ENCODE data around the gene ACP3. TPM values are rescaled to one million over a fixed set of nuclear protein-coding genes. Genes with fewer than 3 reads are reported as not detected.
A peak's percentile ranks its signal among the peaks of the same experiment; 100 is the strongest.
"Not testable (repeated sequence)": the region's sequence is repeated elsewhere in the genome, so short reads cannot be mapped to it uniquely, and the experiment has no call there.

ACP3 gene
- total RNA-seq, 1 donor from 2014 or later: not detected

DNA sequence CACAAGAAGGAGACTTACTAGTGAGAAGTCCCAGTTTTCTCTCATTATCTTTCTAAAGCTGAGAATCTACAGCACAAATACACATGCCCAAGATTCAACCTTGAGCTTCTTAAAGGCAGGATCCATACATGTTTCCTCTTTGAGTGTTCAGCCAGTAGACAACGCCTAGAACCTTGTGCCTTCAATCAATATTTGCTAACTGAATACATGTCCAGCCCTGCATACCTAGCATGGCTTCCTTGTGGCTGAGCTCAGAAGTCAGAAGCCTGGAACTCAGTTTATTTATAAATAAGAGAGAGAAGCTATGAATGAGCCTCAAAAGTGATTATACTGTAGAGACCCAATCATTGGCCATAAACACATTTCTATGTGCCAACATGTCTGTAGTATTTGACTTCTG is 43.5 kb downstream of the ACP3 start:
- DNase-seq (ENCODE audit: low read depth in 2 of 2): no peak

GRCh38 chr3:132362329-132362728 is 45.1 kb downstream of the ACP3 start:
- no peak for DNase-seq (ENCODE audit: low read depth in 2 of 2)

DNA sequence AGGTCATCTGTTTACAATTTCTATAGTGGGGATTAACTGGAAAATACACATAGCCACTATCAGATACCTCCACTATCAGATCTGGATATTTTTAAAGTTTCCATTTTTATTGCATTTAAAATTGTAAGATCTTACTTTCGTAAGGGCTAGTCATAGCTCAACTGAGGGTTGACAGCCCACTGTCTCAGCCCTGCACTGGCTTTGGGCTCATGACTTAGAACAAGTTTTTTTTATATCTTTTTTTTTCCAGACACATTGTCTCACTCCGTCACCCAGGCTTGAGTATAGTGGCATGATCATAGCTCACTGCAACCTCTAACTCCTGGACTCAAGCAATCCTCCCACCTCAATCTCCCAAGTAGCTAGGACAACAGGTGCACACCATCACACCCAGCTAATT is 51.3 kb downstream of the ACP3 start:
- no peak for DNase-seq (ENCODE audit: low read depth in 2 of 2)

DNA sequence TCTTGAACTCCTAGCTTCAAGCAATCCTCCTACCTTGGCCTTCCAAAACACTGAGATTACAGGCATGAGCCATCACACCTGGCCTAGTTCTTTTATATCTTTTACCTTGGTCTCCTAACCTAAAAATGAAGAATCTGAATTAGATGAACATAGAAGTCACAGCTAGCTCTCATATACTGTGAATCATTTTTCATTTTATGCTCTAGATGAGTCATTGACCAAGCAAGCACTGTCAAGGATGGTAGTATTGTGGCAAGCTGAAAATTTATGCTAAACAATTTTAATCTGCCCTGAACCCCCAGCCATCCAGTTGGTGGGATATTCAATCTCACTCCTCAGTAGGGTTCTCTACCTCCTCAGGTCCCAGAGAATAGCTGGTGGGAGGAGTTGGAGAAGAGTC is 51.8 kb downstream of the ACP3 start:
- DNase-seq (ENCODE audit: low read depth in 2 of 2): no peak

GRCh38 chr3:132376945-132377354 is 59.7 kb downstream of the ACP3 start:
- DNase-seq (ENCODE audit: low read depth in 2 of 2): not testable (repeated sequence)

DNA sequence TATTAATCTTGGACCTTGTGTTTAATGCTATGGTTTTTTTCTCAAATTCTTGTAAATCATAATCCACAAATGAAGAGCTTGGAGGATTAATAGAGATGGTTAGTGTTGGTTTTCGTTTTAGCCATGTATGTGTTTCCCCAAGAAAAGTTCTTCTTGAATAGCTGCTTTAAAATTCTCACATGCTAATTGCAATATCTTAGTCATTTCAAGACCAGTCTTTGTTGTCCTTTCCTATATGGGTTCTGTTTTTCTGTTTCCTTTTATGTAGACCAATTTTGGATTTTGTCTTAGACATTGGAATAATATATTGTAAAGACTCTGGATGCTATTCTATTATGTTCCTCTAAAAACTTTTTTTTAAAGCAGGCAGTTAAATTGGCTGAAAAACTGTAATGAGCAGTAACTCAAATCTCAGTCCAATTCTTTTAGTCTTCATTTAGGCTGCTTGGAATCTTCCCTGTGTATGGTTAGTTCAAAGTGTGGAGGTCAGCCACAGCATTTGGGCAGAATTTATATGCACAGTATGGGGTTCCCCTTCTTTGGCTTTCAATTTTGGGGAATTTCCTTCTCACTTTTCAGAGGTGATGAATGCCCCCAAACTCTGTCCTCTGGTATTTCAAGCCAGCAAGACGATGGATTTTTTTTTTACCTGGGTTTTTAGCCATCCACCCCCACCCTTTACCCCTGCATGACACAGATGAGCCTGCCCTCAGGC is 61.0 kb downstream of the ACP3 start:
- DNase-seq (ENCODE audit: low read depth in 2 of 2): no peak

DNA sequence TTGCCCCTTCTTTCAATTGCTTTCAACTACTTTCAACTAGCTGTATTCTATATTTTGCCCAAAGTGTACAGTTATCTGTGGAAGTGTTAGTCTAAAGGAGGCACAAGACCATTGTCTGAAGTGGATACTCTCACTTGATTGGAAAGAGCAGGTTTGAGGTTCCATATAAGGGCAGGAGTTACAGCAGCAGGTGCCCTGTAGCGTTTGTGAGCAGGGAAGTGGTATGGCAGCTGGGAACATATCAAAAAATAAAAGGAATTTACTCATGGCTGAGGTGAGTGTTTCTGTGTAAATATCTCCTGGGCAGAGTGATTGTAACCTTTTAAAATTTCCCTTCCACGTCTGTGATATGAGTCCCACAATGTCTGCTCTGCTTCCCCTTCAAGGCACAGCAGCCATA is 61.6 kb downstream of the ACP3 start:
- DNase-seq (ENCODE audit: low read depth in 2 of 2): no peak

- no peak for DNase-seq (ENCODE audit: low read depth in 2 of 2)
Measured at GRCh38 chr3:132380920-132381319, 63.7 kb downstream of the ACP3 start.

GRCh38 chr3:132381348-132381944 is 64.2 kb downstream of the ACP3 start:
- DNase-seq (ENCODE audit: low read depth in 2 of 2): no peak

DNA sequence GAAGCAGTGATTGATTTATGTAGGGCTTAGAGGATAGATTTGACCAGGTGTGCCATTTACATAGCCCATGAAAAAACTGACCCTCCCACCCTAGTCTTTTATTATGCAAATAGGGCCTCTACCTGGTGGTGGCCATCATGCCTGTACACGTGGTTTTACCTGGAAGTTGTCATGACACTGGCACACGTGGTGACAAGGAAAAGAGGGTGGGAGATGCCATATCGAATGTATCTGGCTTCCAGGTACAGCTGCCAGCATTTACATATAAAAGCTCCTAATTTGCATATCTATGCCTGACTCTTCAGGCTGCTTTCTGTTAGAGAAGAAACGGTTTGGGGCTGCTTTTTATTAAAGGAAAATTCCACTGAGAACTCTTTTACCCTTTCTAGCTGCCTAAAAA is 65.1 kb downstream of the ACP3 start:
- no peak for DNase-seq (ENCODE audit: low read depth in 2 of 2)

GRCh38 chr3:132382688-132383194 is 65.5 kb downstream of the ACP3 start:
- no peak for DNase-seq (ENCODE audit: low read depth in 2 of 2)

DNA sequence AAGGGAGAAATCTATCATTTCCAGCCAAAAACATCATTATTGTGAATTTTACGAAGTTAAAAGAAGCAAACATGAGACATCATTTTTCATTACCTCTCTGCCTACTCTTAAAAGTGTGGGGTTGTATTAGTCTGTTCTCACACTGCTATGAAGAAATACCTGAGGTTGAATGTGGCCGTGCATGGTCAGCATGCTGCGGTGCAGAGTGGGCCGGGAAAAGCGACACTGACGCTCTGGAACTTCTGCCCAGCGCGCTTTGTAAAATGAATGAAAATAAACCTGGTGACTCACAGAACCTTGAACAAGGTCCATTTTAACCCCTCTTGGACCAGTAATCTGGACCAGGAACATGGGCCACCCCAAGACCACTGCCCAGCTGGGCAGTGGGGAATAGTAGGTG is 69.1 kb downstream of the ACP3 start:
- DNase-seq (ENCODE audit: low read depth in 2 of 2): no peak

GRCh38 chr3:132392675-132393074 is 75.5 kb downstream of the ACP3 start:
- DNase-seq (ENCODE audit: low read depth in 2 of 2): not testable (repeated sequence)

GRCh38 chr3:132394320-132394719 is 77.1 kb downstream of the ACP3 start:
- peak in 1 of 2 donors; percentile 64 for DNase-seq (ENCODE audit: low read depth in 2 of 2)

GRCh38 chr3:132395126-132395525 is 77.9 kb downstream of the ACP3 start:
- DNase-seq (ENCODE audit: low read depth in 2 of 2): no peak

GRCh38 chr3:132396255-132396654 is 79.0 kb downstream of the ACP3 start:
- DNase-seq (ENCODE audit: low read depth in 2 of 2): no peak

DNA sequence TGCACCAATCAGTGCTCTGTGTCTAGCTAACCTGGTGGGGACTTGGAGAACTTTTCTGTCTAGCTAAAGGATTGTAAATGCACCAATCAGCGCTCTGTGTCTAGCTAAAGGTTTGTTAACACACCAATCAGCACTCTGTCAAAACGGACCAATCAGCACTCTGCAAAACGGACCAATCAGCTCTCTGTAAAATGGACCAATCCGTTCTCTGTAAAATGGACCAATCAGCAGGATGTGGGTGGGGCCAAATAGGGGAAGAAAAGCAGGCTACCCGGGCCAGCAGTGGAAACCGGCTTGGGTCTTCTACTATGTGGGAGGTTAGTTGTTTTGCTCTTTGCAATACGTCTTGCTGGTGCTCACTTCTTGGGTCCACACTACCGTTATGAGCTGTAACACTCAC is 79.6 kb downstream of the ACP3 start:
- DNase-seq (ENCODE audit: low read depth in 2 of 2): not testable (repeated sequence)

DNA sequence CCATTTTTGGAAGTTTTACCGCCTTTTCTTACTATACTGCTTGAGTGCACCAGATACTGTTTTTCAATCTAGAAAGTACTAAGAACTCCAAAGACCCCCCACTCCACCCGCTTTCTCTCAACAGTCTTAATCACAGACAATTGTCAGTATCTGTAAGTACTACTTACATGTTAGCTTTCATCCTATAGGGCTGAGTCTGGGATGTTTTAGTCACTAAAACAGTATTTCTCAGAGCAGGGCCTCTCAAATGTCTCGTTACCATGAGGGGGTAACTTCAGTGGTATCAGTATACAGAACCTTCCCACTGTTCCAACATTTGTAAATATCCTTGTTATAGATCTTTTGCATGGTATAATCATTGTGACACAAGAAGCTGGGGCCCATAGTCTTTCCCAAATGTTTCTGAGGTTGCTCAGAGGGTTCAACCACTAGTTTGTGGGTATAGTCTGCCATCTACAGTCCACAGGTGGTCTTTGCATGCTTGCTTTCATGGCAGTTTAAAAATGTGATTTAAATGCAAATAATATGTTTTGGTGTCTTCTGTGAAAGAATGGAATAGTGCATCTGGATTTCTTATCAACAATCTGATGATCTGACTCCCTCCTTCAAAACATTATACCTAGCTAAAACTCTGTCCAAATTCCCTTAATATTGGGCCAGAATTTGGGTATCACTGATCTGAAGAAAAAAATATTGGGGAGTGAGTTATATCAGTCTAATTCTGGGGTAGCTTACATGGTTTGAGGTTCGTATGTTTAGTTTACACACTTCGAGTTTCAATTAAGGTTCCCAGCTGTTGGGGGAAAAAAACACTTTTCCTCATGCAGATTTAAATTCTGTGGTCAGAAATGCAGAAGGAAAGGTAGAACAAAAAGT is 82.1 kb downstream of the ACP3 start:
- DNase-seq (ENCODE audit: low read depth in 2 of 2): peak; percentile 60 to 71

- no peak for DNase-seq (ENCODE audit: low read depth in 2 of 2)
Measured at GRCh38 chr3:132401255-132401654, 84.0 kb downstream of the ACP3 start.

GRCh38 chr3:132404276-132404675 is 87.1 kb downstream of the ACP3 start:
- peak in 1 of 2 donors; percentile 73 for DNase-seq (ENCODE audit: low read depth in 2 of 2)

GRCh38 chr3:132405188-132405587 is 88.0 kb downstream of the ACP3 start:
- peak; percentile 62 to 69 for DNase-seq (ENCODE audit: low read depth in 2 of 2)

DNA sequence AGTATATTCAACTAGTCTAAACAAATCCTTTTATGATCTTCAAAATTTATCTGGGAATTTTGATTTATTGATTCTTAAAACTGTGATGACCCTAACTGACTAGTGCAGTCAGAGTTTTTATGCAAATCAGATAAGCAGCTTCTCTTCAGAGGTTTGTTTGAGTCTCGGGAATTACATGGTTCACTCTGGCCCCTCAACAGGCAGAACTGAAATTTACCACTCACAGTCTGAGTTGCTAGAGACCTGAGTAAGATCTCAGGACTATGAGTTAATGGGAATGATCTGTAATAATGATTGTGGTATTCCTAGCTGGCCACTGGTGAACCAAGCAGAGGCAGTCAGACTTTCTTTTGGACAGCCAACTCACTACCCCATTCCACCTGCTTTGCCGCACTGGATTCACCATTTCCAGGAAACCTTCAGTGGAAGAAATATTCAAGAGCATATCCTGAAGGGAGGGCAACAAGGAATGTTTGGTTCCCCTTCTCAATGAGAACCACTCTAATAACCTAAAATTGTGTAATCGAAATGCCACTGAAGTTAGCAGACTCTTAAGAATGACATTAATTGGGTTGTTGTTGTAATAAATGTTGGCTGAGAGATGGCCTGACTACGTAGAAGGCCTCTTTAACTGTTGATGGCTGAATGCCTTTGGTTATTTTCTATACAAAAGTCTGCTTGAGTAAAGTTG is 88.5 kb downstream of the ACP3 start:
- DNase-seq (ENCODE audit: low read depth in 2 of 2): no peak
